Liver (tissue), 9 donors: ENCODE results near the gene MAP2K7. TPM values are rescaled to one million over a fixed set of nuclear protein-coding genes. Genes with fewer than 3 reads are reported as not detected.

Experiments
- DNase-seq: peaks from one replicate; pipeline ENCODE4 v3.0.0-alpha.2; 2017; ENCODE audit warnings: low spot score
- H3K27ac ChIP-seq, 2 donors: one replicate each; pipeline ENCODE4 v1.7.0; 2013; ENCODE audit warnings: inconsistent platforms in 2 of 2, low read length in 2 of 2, control low read depth in 1 of 2, low read depth in 1 of 2, mild to moderate bottlenecking in 1 of 2
- H3K27me3 ChIP-seq, 4 donors: one replicate each; pipeline versions ENCODE4 v1.6.1 to v1.7.0; 2013; ENCODE audit warnings: low read length in 3 of 4, inconsistent platforms in 1 of 4, mild to moderate bottlenecking in 1 of 4, moderate library complexity in 1 of 4; ENCODE audit not compliant: control insufficient read depth in 4 of 4, insufficient read depth in 4 of 4
- H3K36me3 ChIP-seq, 4 donors: one replicate each; pipeline versions ENCODE4 v1.6.1 to v1.7.0; 2013; ENCODE audit warnings: low read length in 3 of 4, mild to moderate bottlenecking in 3 of 4, low read depth in 1 of 4, moderate library complexity in 1 of 4; ENCODE audit not compliant: control insufficient read depth in 4 of 4, insufficient read depth in 3 of 4
- H3K4me1 ChIP-seq, 4 donors: one replicate each; pipeline versions ENCODE4 v1.6.1 to v1.7.0; 2013; ENCODE audit warnings: low read length in 3 of 4, mild to moderate bottlenecking in 3 of 4, moderate library complexity in 1 of 4; ENCODE audit not compliant: control insufficient read depth in 4 of 4, insufficient read depth in 4 of 4
- H3K4me3 ChIP-seq, 3 donors: one replicate each; pipeline versions ENCODE4 v1.6.1 to v1.7.0; 2013; ENCODE audit warnings: low read length in 3 of 3, control low read depth in 1 of 3, low read depth in 1 of 3, mild to moderate bottlenecking in 1 of 3
- H3K9ac ChIP-seq, 2 donors: one replicate each; pipeline ENCODE4 v1.7.0; 2013; ENCODE audit warnings: low read length in 2 of 2, mild to moderate bottlenecking in 2 of 2, moderate library complexity in 2 of 2, control low read depth in 1 of 2, low read depth in 1 of 2
- H3K9me3 ChIP-seq, 4 donors: one replicate each; pipeline versions ENCODE4 v1.6.1 to v1.7.0; 2013; ENCODE audit warnings: low read length in 3 of 4; ENCODE audit not compliant: control insufficient read depth in 4 of 4
- ATF3 ChIP-seq: IDR thresholded peaks from 2 replicates; pipeline ENCODE4 v1.6.1; 2016; ENCODE audit warnings: antibody characterized with exemption
- CTCF ChIP-seq: fragments of 150-350 bp; IDR thresholded peaks from 2 replicates; pipeline ENCODE4 v1.5.1; 2017; ENCODE audit warnings: improper control_type of control experiment, low read depth, low read length; ENCODE audit not compliant: missing input control
- EGR1 ChIP-seq, 2 donors: IDR thresholded peaks; 2 replicates each; pipeline ENCODE4 v1.6.1; 2016 to 2018; ENCODE audit warnings: antibody characterized with exemption in 2 of 2, low read depth in 2 of 2
- FOXA1 ChIP-seq: IDR thresholded peaks from 2 replicates; pipeline ENCODE4 v1.6.1; 2016; ENCODE audit warnings: antibody characterized with exemption
- FOXA2 ChIP-seq: IDR thresholded peaks from 2 replicates; pipeline ENCODE4 v1.6.1; 2016; ENCODE audit warnings: antibody characterized with exemption
- GABPA ChIP-seq, 2 donors: IDR thresholded peaks in 1 of 2; conservative IDR thresholded peaks in 1 of 2; 2 replicates each; pipeline ENCODE4 v1.6.1; 2016; ENCODE audit warnings: antibody characterized with exemption in 2 of 2, mild to moderate bottlenecking in 1 of 2, moderate library complexity in 1 of 2
- HNF4A ChIP-seq, 2 donors: conservative IDR thresholded peaks; 2 replicates each; pipeline ENCODE4 v1.6.1; 2016; ENCODE audit warnings: antibody characterized with exemption in 2 of 2, mild to moderate bottlenecking in 2 of 2
- HNF4G ChIP-seq: IDR thresholded peaks from 2 replicates; pipeline ENCODE4 v1.6.1; 2016; ENCODE audit warnings: antibody characterized with exemption
- JUND ChIP-seq, 2 donors: IDR thresholded peaks; 2 replicates each; pipeline ENCODE4 v1.6.1; 2016; ENCODE audit warnings: antibody characterized with exemption in 2 of 2
- MAX ChIP-seq: IDR thresholded peaks from 2 replicates; pipeline ENCODE4 v1.6.1; 2016; ENCODE audit warnings: antibody characterized with exemption
- NR2F2 ChIP-seq: IDR thresholded peaks from 2 replicates; pipeline ENCODE4 v1.6.1; 2016; ENCODE audit warnings: antibody characterized with exemption
- RAD21 ChIP-seq, 2 donors: IDR thresholded peaks; 2 replicates each; pipeline ENCODE4 v1.6.1; 2016; ENCODE audit warnings: antibody characterized with exemption in 2 of 2, mild to moderate bottlenecking in 2 of 2
- REST ChIP-seq: IDR thresholded peaks from 2 replicates; pipeline ENCODE4 v1.6.1; 2016; ENCODE audit warnings: antibody characterized with exemption, mild to moderate bottlenecking
- RXRA ChIP-seq, 2 donors: IDR thresholded peaks; 2 replicates each; pipeline ENCODE4 v1.6.1; 2017 to 2018; ENCODE audit warnings: antibody characterized with exemption in 2 of 2, mild to moderate bottlenecking in 1 of 2
- SP1 ChIP-seq: IDR thresholded peaks from 2 replicates; pipeline ENCODE4 v1.6.1; 2018; ENCODE audit warnings: antibody characterized with exemption, mild to moderate bottlenecking
- TAF1 ChIP-seq: conservative IDR thresholded peaks from 2 replicates; pipeline ENCODE4 v1.6.1; 2016; ENCODE audit warnings: antibody characterized with exemption, mild to moderate bottlenecking
- YY1 ChIP-seq: IDR thresholded peaks from 2 replicates; pipeline ENCODE4 v1.6.1; 2016; ENCODE audit warnings: antibody characterized with exemption, mild to moderate bottlenecking
- ZBTB33 ChIP-seq: IDR thresholded peaks from 2 replicates; pipeline ENCODE4 v1.6.1; 2016; ENCODE audit warnings: antibody characterized with exemption
- WGBS: extraction: QIAGEN DNeasy Blood & Tissue Kit; methylation state at CpG from one replicate; pipeline ENCODE4 v1.1.7; 2013; 5-methylcytosine and 5-hydroxymethylcytosine counted together
- polyA plus RNA-seq, 2 donors: library from polyadenylated mRNA; stranded (reverse) in 1 of 2; unstranded in 1 of 2; fragments of 200-250 nt in 1 of 2; fragments of >200 nt in 1 of 2; fragmentation: Nextera tagmentation in 1 of 2; extraction: Ambion mirVana in 1 of 2; gene quantifications; one replicate each; pipeline versions ENCODE4 v1.2.1 to v1.2.3, GENCODE V29; 2013 to 2015
- total RNA-seq, 2 donors: library from RNA; depleted of rRNA; stranded (reverse); fragments of >200 nt; gene quantifications; one replicate each; pipeline ENCODE4 v1.2.3, GENCODE V29; 2014
- donor health status: healthy.
- donor health status: healthy.
- donor health status: healthy.
- donor health status: healthy.
- donor health status: healthy.

The MAP2K7 gene
- total and polyA plus RNA-seq, 4 donors, result 3.0 to 11.7 (median 9.5) TPM

- no peak overlapping the region for H3K9ac ChIP-seq
- H3K27me3 ChIP-seq, result peaks cover 0 to 8% (median 6%) of the 10 kb centered on the region in 4 donors
- no peaks in the 10 kb centered on the region for H3K9me3 ChIP-seq
- peak overlapping the region in 2 of 3 donors; percentile 47 to 49 for H3K4me3 ChIP-seq
- WGBS, result 29% methylated on average over 30 of the region's 30 CpGs
- H3K4me1 ChIP-seq, result peaks cover 9 to 32% (median 13%) of the 10 kb centered on the region in 4 donors
- H3K27ac ChIP-seq, result no peak overlapping the region
- H3K36me3 ChIP-seq, result no peaks in the 10 kb centered on the region
- TF ChIP-seq HNF4A (conservative IDR thresholded peaks at IDR 0.05) (no peak), GABPA (IDR thresholded peaks at IDR 0.05 in 1 of 2, conservative IDR thresholded peaks at IDR 0.05 in 1 of 2) (no peak), JUND (IDR thresholded peaks at IDR 0.05) (no peak), ATF3 (no peak), CTCF (no peak), HNF4G (no peak), ZBTB33 (no peak), REST (no peak), RXRA (IDR thresholded peaks at IDR 0.05) (no peak), FOXA1 (no peak), RAD21 (IDR thresholded peaks at IDR 0.05) (no peak), EGR1 (IDR thresholded peaks at IDR 0.05; ENCODE audit: low read depth in 2 of 2) (no peak), MAX (no peak), YY1 (no peak), SP1 (no peak), FOXA2 (no peak), TAF1 (no peak), NR2F2 (no peak)
- peak; percentile 65 for DNase-seq
Measured at GRCh38 chr19:7869910-7870511, 33.7 kb upstream of the MAP2K7 start.
